HG03108 (cell line): ENCODE measurements around the gene CTDSPL.

Source experiments
- ATAC-seq: cut with Tn5 transposase; IDR thresholded peaks from one replicate; pipeline ENCODE4 v1.9.1; 2021; ENCODE audit warnings: moderate library complexity; ENCODE audit not compliant: unreplicated experiment

CTDSPL gene

DNA sequence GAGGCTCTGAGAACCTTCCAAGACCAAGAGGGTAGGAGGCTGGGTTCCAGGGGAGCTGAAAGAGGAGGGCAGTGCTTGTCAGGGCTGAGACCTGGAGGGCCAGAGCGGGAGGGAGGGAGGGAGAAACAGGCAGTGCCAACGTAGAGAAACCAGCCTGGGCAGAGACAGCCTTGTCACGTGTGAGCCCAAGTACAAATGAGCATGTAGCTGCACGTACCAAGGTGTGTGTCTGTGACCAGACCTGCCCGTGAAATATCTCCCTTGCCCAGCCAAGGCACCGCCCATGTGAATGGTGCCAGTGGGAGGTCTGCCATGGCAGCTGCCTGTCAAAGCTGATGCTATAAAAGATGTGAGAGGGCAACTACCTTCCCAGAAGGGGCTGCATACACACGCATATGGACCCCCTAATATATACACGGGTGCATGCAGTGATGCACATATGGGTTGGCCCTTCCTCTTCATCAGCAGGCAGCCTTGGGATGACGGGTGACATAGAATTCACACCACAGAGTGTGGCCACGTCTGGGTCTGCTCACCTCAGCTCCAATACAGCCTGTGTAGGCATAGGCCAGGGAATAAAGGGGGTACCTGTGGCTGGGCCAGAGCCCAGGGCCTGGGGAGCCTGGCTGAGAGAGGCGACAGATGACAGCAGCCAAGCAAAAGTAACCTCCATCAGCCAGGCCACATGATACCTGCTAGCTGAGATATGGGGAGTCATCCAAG is 7.8 kb upstream of the CTDSPL start:
- ATAC-seq = no peak

GRCh38 chr3:37855363-37855970 is 6.2 kb upstream of the CTDSPL start:
- ATAC-seq = no peak

DNA sequence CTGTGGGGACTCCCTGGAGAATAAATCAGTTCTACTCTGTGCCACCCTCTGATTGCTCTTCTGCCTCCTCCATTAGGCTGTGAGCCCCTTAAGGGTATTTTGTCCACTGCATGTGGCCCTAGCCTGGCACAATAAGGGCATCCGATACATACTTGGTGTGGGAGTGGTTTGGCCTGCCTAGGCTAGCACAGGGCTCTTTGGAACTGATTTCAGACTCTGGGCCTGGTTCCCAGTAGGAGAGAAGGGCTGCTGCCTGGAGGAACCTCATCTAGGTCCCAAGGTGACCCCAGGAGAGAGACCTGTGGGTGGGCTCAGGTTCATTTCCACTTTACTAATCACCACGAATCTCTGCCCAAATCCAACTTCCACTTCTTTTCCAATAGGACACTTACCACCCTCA is 5.3 kb upstream of the CTDSPL start:
- no peak for ATAC-seq

GRCh38 chr3:37858742-37859141 is 2.9 kb upstream of the CTDSPL start:
- no peak for ATAC-seq

DNA sequence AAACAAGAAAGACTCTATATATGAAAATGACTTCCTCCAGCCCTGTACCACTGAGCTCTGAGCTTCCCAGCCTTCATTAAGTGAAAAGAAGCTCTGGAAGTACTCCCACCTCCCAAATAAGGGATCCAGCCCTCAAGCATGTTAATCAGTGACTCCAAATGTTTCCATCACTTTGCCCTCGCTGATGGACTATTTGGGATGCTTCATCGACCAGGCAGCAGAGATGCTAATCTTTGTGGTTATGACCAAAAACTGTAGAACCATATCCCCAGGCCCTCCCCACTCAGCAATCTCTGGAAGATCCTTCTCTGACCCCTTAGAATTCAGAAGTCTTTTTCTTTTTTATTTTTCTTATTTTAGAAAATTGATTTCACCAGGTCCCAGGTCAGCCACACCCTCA is 2.3 kb upstream of the CTDSPL start:
- ATAC-seq = no peak

DNA sequence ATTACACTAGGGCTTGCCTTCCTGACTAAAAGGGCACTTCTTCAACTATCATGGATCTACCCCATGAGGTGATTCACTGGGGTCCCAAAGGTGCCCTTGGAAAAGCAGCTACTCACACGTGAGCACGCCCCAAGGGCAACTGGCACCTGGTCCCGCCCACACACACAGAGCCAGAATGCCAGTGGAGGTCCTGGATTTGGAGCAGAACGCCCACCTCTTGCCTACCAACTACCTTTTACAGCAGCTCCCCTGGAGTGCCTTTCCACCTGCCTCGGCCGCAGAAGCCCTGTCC is 1.8 kb upstream of the CTDSPL start:
- ATAC-seq = no peak

- no peak for ATAC-seq
Measured at GRCh38 chr3:37862219-37862902, 681 bp downstream of the CTDSPL start.

GRCh38 chr3:37862903-37863815 is 1.5 kb downstream of the CTDSPL start:
- no peak for ATAC-seq

DNA sequence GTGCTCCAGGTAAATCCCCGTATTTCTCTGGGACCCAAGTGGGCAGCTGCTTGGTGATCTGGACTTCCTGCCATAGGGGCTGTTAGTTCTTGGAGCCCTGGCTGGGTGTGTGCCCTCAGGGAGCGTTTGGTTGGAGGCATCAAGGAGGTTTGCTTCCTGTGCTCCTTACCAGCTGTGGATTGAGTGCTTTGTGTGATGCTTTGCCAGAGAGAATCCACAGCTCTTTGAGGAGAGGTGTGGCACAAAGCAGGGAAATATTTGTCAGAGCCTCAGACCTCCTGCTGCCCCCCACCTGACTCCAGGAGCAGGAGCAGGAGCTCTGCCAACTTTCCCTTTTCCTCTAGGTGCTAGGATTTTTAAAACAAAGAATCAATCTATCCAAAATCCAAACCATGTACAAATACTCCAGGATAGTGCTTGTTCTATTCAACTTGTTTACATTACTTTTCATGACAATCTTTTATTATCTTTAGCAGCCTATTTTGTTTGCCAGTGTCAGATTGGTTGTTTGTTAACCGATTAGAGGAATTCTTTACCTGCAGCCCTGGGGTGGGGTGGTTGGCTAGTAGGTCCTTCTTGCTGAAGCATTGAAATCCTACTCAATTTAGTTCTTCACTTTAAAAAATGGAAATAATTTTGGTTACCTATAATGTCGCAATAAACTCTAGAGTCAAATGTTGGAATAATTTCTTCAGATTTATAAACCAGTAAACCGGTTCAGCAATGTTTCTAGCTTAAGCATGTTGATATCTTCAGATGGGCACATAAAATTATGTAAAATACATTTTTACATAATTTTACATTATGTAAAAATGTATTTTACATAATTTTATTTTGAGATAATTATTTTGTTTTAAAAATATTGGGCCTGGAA is 2.5 kb downstream of the CTDSPL start:
- no peak for ATAC-seq

DNA sequence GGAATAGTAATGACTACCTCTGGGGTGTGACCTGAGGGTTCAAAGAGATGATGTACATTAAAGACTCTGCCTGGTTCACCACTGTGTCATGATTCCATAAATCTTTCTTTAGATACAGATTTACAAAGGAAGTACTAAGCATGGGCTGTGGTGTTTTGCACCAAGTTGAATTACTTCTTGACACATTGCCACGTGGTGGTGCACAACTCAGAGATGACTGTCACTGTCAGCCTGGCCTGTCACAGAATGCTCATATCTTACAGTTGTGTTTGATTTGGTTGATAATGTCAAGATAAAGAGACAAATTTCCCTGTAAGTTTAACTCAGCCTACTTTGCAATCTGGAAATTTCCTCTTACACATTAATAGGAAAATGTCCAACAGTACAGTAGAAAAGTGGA is 3.2 kb downstream of the CTDSPL start:
- no peak for ATAC-seq

DNA sequence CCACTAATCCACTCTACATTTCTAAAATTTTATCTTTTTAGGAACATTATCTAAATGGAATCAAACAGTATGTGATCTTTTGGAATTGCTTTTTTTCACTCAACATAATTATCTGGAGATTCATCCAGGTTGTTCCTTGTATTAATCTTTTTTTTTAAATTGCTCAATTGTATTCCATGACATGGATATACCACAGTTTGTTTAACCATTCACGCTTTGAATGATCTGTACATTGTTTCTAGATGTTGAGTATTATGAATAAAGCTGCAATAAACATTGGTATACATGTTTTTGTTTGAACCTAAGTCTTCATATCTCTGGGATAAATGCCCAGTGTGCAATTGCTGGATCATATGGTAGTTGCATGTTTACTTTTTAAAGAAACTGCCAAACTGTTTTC is 5.5 kb downstream of the CTDSPL start:
- ATAC-seq = no peak

- ATAC-seq = no peak
Measured at GRCh38 chr3:37871858-37872257, 10.2 kb downstream of the CTDSPL start.

- no peak for ATAC-seq
Measured at GRCh38 chr3:37872413-37873160, 10.9 kb downstream of the CTDSPL start.

GRCh38 chr3:37876279-37876678 is 14.6 kb downstream of the CTDSPL start:
- ATAC-seq = no peak

- no peak for ATAC-seq
Measured at GRCh38 chr3:37882711-37883110, 21.0 kb downstream of the CTDSPL start.

DNA sequence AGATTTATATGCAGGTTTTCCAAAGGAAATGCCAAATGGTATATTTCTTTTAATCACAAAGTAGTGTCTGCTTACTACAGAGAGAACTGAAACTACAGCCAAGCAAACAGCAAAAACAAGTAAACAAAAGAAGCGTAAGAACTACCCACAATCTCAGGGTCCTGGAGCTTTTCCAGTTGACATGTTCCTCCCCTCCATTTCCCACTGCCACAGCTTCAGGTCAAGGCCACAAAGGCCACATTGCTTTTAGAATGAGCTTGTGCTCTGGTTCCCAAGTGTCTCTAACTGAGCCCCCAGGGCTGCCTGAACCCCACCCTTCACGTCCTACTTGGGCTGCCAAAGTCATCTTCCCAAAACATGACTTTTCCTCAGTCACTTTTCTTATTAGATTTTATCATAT is 24.1 kb downstream of the CTDSPL start:
- no peak for ATAC-seq

DNA sequence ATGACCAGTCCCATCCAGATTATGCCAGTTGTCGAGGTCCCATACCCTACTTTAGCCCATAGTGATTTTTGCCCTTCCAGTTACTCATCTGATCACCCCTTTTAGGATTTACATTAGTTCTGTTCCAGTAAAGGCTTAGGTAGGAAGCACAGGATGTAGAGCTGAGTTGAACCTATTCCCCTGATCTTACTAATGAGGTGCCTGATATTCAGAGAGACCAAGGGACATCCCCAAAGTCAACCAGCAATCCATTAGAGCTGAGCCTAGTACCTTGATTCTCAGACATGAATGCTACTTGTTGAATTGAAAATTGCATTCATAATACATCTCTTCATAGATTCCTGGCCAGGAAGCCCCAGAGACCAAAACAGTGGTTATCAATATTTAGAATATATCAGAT is 24.7 kb downstream of the CTDSPL start:
- ATAC-seq = no peak

GRCh38 chr3:37887062-37887461 is 25.4 kb downstream of the CTDSPL start:
- no peak for ATAC-seq

DNA sequence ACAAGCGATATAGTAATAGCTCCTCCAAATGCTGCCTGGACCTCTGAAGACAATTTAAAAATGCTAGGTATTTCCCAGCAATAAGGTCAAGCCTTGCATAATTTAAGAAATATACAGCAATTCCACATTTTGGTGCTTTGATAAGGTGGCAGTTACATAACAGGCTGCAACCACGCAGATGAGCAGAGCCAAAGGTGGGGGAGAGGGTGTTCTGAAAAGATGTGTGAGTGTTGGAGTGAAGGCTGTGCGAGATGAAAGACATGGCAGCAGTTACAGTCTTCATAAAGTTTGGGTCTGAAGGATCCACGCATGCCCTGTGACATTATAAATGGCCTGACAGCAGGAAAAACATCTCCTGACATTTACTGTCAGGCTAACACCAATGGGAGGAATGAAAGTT is 26.1 kb downstream of the CTDSPL start:
- ATAC-seq = no peak

DNA sequence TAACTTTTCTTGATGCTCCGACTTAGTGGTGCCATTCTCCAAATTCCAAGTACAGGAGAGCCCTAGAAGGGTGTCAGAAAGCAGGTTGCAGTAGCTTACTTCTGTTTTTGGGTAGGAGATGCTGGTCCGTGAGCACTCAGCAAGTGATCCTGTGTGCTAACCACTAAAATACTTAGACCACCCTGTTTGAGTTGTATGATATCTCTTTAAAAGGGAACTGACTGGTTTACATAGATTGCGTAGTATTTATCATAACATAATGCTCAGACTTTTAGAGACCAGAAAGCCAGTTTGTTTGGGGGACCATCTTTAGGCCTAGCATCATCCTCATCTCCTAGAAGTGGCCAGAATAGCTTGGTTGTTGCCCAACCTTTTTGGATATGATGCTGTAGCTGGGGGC is 26.7 kb downstream of the CTDSPL start:
- ATAC-seq = no peak
